Sigmoid colon (tissue), 7 donors: ENCODE results near the gene POMGNT1. TPM values are rescaled to one million over a fixed set of nuclear protein-coding genes. Genes with fewer than 3 reads are reported as not detected.
"Not testable (repeated sequence)": the region's sequence is repeated elsewhere in the genome, so short reads cannot be mapped to it uniquely, and the experiment has no call there.

Experiments used
- DNase-seq: peaks from one replicate; pipeline ENCODE4 v3.0.0-alpha.2; 2019
- H3K27ac ChIP-seq, 4 donors: fragments of 200-600 bp; sonication (generic); one replicate each; pipeline ENCODE4 v1.5.1; 2016 to 2019; ENCODE audit warnings: mild to moderate bottlenecking in 1 of 4
- H3K27me3 ChIP-seq, 3 donors: fragments of 200-600 bp; sonication (generic); one replicate each; pipeline ENCODE4 v1.5.1; 2019; ENCODE audit warnings: mild to moderate bottlenecking in 1 of 3
- H3K36me3 ChIP-seq, 4 donors: fragments of 200-600 bp; sonication (generic); one replicate each; pipeline ENCODE4 v1.5.1; 2016 to 2019
- H3K4me1 ChIP-seq, 4 donors: fragments of 200-600 bp; sonication (generic); one replicate each; pipeline ENCODE4 v1.5.1; 2017 to 2019
- H3K4me3 ChIP-seq, 4 donors: fragments of 200-600 bp; sonication (generic); one replicate each; pipeline ENCODE4 v1.5.1; 2017 to 2019; ENCODE audit warnings: mild to moderate bottlenecking in 2 of 4, moderate library complexity in 1 of 4
- H3K9me3 ChIP-seq, 4 donors: fragments of 200-600 bp in 3 of 4; sonication (generic) in 3 of 4; one replicate each; pipeline versions ENCODE4 v1.5.1 to v1.6.1; 2013 to 2019
- CTCF ChIP-seq, 4 experiments: fragments of 450-650 bp in 3 of 4; fragments of 200-600 bp in 1 of 4; IDR thresholded peaks; one replicate each; pipeline ENCODE4 v1.5.1; 2016 to 2019; ENCODE audit warnings: antibody characterized with exemption in 4 of 4, mild to moderate bottlenecking in 3 of 4, moderate library complexity in 2 of 4
- EP300 ChIP-seq, 4 donors: sonication (generic); formaldehyde crosslinking; IDR thresholded peaks; one replicate each; pipeline ENCODE4 v1.6.1; 2017; ENCODE audit warnings: antibody characterized with exemption in 4 of 4
- POLR2A ChIP-seq, 2 donors: fragments of 450-650 bp; IDR thresholded peaks; one replicate each; pipeline ENCODE4 v1.6.1; 2016; ENCODE audit warnings: antibody characterized with exemption in 2 of 2, mild to moderate bottlenecking in 2 of 2, moderate library complexity in 2 of 2
- POLR2AphosphoS5 ChIP-seq, 4 donors: sonication (generic); formaldehyde crosslinking; IDR thresholded peaks; one replicate each; pipeline ENCODE4 v1.6.1; 2017; ENCODE audit warnings: antibody characterized with exemption in 4 of 4
- WGBS, 2 donors: extraction: QIAGEN DNeasy Blood & Tissue Kit; methylation state at CpG; one replicate each; pipeline ENCODE4 v1.1.7; 2013; 5-methylcytosine and 5-hydroxymethylcytosine counted together
- intact Hi-C: fragments of 100-400 bp; cut with DNase I; formaldehyde crosslinking; loops from one replicate; pipeline ENCODE4 v1.15.1; 2023
- polyA plus RNA-seq, 3 donors: library from polyadenylated mRNA; stranded (reverse); fragments of 200-250 nt; gene quantifications; one replicate each; pipeline ENCODE4 v1.2.3, GENCODE V29; 2013
- total RNA-seq, 4 donors: library from RNA; depleted of rRNA; stranded (reverse); fragments of >200 nt; gene quantifications; one replicate each; pipeline ENCODE4 v1.1.0, GENCODE V29; 2016
- donor health status: healthy with polysubstance abuse.
- donor health status: Bipolar disorder and iron deficiency.
- donor health status: healthy.

POMGNT1 gene
- total and polyA plus RNA-seq, 7 donors, result 5.5 to 37.4 (median 29.9) TPM

- Histone ChIP-seq H3K27ac (no peak overlapping the region), H3K27me3 (no peaks in the 10 kb centered on the region), H3K36me3 (no peaks in the 10 kb centered on the region), H3K4me1 (peaks cover 0 to 9% (median 4%) of the 10 kb centered on the region in 4 donors), H3K9me3 (no peaks in the 10 kb centered on the region), H3K4me3 (no peak overlapping the region)
- no peak for TF ChIP-seq EP300 (IDR thresholded peaks at IDR 0.05)
- no peak for TF ChIP-seq POLR2A (IDR thresholded peaks at IDR 0.05)
- no peak for TF ChIP-seq POLR2AphosphoS5 (IDR thresholded peaks at IDR 0.05)
- no peak for TF ChIP-seq CTCF (IDR thresholded peaks at IDR 0.05)
- intact Hi-C loops, result no loop called here
- WGBS, 2 donors, result 90 to 91% methylated on average over 4 of the region's 4 CpGs
- no peak for DNase-seq
Observed at GRCh38 chr1:46224966-46225365, 26.7 kb upstream of the POMGNT1 start.

- TF ChIP-seq CTCF (IDR thresholded peaks at IDR 0.05), result peak; percentile 67 to 84 (median 82)
- no peak for TF ChIP-seq EP300 (IDR thresholded peaks at IDR 0.05)
- TF ChIP-seq POLR2AphosphoS5 (IDR thresholded peaks at IDR 0.05), result no peak
- no peak for TF ChIP-seq POLR2A (IDR thresholded peaks at IDR 0.05)
- Histone ChIP-seq H3K9me3 (no peaks in the 10 kb centered on the region), H3K4me3 (no peak overlapping the region), H3K27ac (no peak overlapping the region), H3K27me3 (no peaks in the 10 kb centered on the region), H3K4me1 (peaks cover 0 to 9% (median 4%) of the 10 kb centered on the region in 4 donors), H3K36me3 (no peaks in the 10 kb centered on the region)
- peak; percentile 86 for DNase-seq
- WGBS, 2 donors, result 8 to 20% methylated on average over 6 of the region's 6 CpGs
- intact Hi-C loops, result loop anchor here (1.0 kb wide), 1 partner anchor 186 kb away; no protein-coding TSS in a partner anchor
Observed at GRCh38 chr1:46223472-46223943, 25.3 kb upstream of the POMGNT1 start.

- H3K4me1 ChIP-seq, H3K9me3 ChIP-seq, H3K36me3 ChIP-seq, DNase-seq, H3K4me3 ChIP-seq, H3K27me3 ChIP-seq: not testable (repeated sequence)
- peak overlapping the region in 3 of 4 donors; percentile 2 to 14 (median 9) for H3K27ac ChIP-seq
- intact Hi-C loops, result loop anchor here (1.0 kb wide), 1 partner anchor 186 kb away; no protein-coding TSS in a partner anchor
- WGBS, 2 donors, result 74 to 83% methylated on average over 11 of the region's 11 CpGs
Observed at GRCh38 chr1:46223055-46223454, 24.8 kb upstream of the POMGNT1 start.

- Histone ChIP-seq H3K27ac (peak overlapping the region in 2 of 4 donors; percentile 17 to 22), H3K36me3 (no peaks in the 10 kb centered on the region), H3K4me1 (peaks cover 0 to 9% (median 4%) of the 10 kb centered on the region in 4 donors), H3K27me3 (no peaks in the 10 kb centered on the region), H3K9me3 (no peaks in the 10 kb centered on the region), H3K4me3 (no peak overlapping the region)
- peak; percentile 70 for DNase-seq
- TF ChIP-seq POLR2AphosphoS5 (IDR thresholded peaks at IDR 0.05) (no peak), EP300 (IDR thresholded peaks at IDR 0.05) (no peak), POLR2A (IDR thresholded peaks at IDR 0.05) (no peak), CTCF (IDR thresholded peaks at IDR 0.05) (no peak)
- 23 to 56% methylated on average over 4 of the region's 4 CpGs for WGBS, 2 donors
- intact Hi-C loops, result no loop called here
Observed at GRCh38 chr1:46221749-46222148, 23.5 kb upstream of the POMGNT1 start.

- no peak overlapping the region for H3K4me3 ChIP-seq
Observed at GRCh38 chr1:46220808-46221207, 22.6 kb upstream of the POMGNT1 start.

More at GRCh38 chr1:46220808-46221207, 22.6 kb upstream of the POMGNT1 start:
- Histone ChIP-seq H3K27me3 (no peaks in the 10 kb centered on the region), H3K4me1 (peaks cover 0 to 9% (median 4%) of the 10 kb centered on the region in 4 donors), H3K36me3 (no peaks in the 10 kb centered on the region), H3K9me3 (no peaks in the 10 kb centered on the region), H3K27ac (peak overlapping the region in 1 of 4 donors; percentile 14)
- TF ChIP-seq POLR2A (IDR thresholded peaks at IDR 0.05) (no peak), EP300 (IDR thresholded peaks at IDR 0.05) (no peak), POLR2AphosphoS5 (IDR thresholded peaks at IDR 0.05) (no peak), CTCF (IDR thresholded peaks at IDR 0.05) (no peak)
- 81 to 87% methylated on average over 3 of the region's 3 CpGs for WGBS, 2 donors
- intact Hi-C loops, result no loop called here
- no peak for DNase-seq
